Measurements from ENCODE around the gene NFU1.

GRCh38 chr2:69481421-69481820, 44.2 kb upstream of the NFU1 start:
- TF ChIP-seq REST (IDR thresholded peaks at IDR 0.05; ENCODE audit: insufficient read depth in 1 of 2, low read depth in 2 of 2, low read length in 2 of 2) (no peak), POLR2AphosphoS5 (IDR thresholded peaks at IDR 0.05; ENCODE audit: low read depth, low read length) (no peak)

Measured in PFSK-1 (cell line).